Muscle of back (tissue), 11 donors: ENCODE measurements around the gene KIF21B. TPM values are rescaled to one million over a fixed set of nuclear protein-coding genes. Genes with fewer than 3 reads are reported as not detected.
"Not testable (repeated sequence)": the region's sequence is repeated elsewhere in the genome, so short reads cannot be mapped to it uniquely, and the experiment has no call there.

Experiments
- DNase-seq, 3 donors: peaks; one replicate each; pipeline versions ENCODE4 v3.0.0 to v3.0.0-alpha.2; 2013
- polyA plus RNA-seq, 10 donors: library from polyadenylated mRNA; unstranded; fragments of 120-200 nt; gene quantifications; one replicate each; pipeline ENCODE4 v1.2.1, GENCODE V29; 2013; ENCODE audit not compliant: insufficient read length in 10 of 10

Gene KIF21B
- polyA plus RNA-seq, 10 donors, result 0.57 to 2.4 (median 1.0) TPM

DNA sequence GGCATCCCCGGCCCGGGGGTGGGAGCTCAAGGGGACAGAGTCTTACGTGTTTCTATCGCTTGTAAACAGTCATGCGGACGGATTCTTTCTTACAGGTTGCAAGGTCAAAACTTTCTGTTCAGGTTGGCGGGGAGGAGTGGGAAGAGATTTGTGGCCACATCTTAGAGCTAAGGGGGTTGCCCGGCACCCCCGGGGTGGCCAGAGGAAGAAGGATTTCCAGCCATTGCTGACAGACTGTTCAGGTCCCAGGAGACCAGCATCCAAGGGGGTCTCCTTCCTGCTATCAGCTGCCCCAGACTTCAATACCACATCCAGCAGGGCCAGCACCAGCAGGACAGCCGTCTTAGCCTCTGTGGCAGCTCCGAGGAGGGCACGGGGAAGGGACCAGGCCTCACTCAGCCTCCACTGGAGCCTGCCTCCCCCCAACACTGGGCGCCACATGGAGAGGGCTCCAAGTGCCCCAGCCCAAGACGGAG is 52.0 kb downstream of the KIF21B start:
- no peak for DNase-seq

DNA sequence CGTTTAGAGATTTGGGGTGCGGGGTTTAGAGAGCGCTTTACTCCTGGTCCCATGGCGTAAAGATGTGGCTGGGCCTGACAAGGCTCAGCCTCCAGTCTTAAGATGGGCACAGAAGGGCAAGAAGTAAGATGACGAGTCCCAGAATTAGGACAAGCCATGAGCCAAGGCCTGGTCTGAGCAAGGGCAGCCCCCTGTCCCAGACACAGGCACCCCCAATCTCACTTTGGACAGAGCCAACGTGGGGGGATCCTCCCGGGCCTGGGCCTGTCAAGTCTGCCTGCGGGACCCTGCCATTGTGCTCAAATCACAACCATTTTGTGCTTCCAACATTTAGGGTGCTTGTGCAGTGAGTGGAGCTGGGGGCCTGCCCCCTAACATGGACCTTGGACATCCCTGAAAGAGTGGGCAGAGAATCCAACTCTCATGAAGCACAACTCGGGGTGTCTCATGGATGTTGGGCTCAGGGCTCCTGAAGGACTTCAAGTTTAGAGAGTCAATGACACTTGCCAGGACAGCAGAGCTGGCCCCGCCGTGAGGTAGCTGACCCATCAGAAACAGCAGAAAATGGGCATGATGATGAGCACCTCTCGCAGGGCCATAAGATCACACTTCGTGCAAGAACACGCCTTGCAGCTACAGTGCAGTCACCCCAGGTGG is 52.6 kb downstream of the KIF21B start:
- no peak for DNase-seq

DNA sequence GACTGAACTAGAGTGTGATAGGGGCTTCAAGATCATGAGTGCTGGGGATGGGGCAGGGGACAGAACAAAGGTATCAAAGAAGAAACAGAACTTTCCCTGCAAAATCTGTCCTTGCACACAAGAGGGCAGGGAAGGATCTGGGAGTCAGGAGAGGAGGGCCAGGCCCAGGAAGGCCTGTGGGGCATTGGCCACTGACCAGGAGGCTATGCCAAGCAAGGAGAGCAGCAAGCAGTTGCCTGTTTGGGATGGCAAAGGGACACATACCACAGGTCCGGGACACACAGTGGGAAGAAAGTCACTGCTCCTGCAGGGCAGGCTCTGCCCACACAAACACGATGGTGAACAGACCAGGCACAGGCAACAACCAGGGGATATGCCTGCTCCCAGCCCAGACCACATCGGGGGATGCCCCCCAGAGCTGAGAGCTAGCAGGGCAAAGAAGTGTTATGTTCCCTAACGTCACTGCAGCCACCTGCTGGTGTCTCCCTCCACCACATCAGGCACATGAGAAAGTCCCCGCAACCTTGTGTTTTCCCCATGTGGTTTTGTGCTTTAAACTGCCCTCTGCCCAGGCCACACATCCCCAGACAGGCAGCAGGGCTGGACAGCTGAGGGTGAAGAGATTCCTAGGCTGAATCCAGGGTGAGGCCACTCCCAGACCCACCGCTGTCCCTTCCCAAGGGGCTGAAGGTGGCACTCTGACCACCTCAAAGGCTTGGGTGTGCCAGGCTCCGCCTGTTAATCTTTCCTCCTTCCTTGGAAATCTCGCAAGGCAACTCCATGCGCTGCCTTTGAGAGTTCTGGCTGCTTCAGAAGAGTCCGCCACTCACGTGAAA is 53.6 kb downstream of the KIF21B start:
- no peak for DNase-seq

DNA sequence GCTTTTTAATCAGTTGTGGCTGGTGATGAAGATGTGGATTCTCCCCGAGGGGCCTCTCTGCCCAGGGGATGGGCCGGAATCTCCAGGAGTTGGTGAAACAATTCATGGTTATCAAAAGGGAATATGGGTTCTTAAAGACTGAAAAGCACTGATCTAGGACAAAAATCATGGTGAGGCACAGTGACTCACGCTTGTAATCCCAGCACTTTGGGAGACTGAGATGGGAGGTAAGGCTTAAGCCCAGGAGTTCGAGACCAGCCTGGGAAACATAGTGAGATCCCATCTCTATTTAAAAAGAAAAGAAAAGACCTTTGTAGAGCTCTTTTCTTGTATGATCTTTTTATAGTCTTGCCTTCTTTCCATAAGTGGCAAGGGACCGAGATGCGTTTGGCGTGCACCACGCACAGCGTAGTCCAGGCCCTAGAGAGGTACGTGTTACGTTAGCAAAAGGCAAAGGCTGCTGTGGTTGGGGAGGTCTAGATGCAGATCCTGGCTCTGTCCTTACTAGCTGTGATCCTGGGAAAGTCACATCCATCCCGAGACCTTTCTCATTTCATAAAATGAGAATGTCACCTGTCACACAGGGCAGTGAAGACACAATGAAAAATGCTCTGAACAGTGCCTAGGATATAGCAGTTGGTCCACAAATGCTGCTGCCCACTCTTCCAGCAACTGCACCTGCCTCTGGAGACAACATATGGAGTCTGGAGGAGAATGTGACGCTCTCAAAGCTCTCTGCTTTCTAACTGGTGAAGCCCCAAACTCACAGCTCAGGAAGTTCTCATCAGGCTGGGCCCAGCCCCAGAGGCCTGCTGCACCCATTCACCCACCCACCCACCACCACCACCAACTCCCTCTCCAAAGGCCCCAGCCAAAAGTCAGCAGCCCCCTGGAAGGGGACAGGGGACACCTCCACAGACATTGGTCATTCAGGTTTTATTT is 54.8 kb downstream of the KIF21B start:
- no peak for DNase-seq

DNA sequence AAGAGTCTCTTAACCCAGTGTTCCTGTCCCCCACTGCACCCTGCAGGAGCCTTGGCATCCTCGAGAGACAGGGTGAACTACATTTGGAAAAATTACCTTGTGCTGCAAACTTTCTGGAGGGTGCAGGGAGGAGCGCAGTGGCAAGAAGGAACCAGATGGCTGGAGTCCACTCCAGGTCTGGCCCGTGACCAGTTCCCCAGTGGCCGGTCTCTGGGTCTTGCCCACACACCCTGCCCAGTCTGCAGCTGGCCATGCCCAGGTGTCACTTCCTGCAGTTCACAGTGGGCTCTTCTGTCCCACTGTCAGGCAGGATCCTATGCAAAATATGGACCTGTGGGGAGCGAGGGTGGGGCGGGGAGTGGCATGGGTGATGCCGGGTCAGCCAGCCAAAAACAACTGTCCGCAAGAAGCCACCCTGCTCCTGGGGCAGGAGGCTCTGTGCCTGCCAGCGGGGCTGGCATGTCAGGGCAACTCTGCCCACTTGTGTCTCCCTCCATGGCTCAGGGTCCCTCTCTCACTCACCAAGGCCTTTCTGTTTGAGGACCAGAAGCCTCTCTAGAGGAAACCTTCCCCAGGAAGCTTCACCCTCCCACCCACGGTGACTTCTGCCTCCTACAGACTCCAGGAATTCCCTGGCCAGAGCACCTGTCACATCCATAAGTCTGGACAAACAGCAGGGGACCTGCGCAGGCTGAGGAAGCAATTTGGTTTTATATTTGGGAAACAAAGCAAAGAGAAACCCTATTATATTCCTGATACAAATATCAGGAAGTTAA is 55.6 kb downstream of the KIF21B start:
- DNase-seq, result no peak

DNA sequence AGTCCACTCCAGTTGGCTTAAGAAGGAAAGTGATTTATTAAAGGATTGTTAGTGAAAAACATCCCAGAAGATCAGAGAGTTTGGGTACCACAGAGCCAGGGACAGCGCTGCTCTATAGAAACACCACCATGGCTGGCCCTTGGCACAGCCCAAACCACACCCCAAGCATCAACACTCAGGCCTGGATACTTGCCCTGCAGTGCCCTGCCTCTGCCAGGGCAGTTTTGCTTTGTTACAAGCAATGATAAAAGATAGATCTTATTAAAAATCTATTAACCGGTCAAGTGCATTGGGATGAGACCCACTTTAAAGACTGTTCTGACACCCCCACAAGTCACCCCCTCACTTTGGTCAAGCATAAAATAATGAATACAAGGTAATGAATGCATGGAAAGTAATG is 56.6 kb downstream of the KIF21B start:
- DNase-seq, result no peak

DNA sequence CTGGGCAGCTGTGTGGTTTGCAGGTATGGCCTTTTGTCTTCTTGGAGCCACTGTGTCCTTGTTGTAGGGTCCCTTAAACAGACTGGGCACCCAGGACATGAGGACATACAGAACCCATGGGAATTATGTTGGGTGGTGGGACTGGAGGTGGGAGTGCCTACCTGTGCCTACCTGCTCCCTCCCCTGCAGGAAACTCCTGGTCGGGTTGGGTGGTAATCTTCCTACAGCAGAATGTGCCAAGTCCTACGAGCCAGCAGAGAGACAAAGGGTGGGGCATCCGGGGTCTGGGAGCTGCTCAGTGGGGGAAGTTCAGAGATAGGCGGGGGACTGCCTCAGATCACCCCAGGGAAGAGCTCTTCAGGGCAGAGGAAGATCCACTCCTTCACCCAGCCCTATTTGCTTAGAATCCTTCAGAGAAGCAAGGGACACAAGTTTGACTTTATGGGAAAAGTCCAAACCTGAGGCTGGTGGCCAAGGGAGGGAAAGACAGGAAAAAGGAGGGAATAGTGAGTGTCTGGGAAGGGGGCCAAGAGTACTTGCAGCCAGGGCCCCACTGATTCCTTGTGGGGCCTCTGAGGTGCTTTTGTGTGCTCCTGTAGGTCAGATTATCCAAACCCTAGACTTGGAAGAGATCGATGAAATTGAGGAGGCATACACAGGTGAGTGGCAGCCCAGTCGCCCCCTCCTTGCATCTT is 58.3 kb downstream of the KIF21B start:
- peak in 2 of 3 donors; percentile 37 to 66 for DNase-seq

DNA sequence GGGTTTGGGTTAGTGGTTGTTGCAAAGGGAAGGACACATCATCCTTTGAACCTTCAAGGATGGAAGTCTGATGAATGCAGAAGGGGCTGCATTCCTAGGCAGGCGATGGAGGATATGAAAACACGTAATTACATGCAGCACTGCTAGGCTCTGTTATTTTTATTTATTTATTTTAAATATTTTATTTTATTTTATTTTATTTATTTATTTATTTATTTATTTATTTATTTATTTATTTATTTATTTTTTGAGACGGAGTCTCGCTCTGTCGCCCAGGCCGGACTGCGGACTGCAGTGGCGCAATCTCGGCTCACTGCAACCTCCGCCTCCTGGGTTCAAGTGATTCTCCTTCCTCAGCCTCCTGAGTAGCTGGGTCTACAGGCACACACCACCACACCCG is 59.6 kb downstream of the KIF21B start:
- DNase-seq, result not testable (repeated sequence)

DNA sequence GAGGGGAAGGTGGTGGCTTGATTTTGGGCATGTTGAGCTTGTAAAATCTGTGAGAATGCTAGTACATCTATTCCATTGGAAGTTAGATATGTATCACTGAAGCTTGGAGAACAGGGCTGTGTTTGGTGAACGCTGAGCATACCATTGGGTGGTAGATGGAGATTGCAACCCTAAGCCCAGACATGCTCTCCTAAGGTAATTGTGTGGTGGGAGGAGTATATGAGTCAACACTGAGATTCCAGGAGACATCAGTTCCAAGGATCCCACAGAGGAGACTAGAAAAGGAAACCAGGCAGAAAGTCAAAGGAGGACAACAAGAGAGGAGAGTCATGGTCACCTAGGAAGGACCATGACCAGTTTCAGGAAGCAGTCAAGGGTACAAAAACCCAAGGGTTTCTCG is 60.4 kb downstream of the KIF21B start:
- no peak for DNase-seq

DNA sequence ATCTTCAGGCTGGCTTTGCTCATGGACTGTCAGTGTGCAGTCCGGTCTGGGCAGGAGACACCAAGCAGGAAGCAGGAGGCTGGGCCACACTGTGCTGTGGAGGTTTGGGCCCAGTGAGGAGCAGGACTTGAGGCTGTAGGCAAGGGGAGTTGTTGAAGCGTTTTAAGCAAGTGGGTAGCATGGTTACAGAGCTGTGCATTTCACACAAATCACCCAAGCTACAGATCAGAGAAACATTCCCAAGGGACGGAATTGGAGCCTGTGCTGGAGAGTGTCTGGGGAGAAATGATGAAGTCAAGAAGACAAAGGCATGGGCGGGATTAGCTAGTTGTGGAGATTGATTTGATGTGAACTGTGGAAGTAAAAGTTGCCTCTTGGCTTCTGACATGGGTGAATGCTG is 60.9 kb downstream of the KIF21B start:
- DNase-seq, result no peak

DNA sequence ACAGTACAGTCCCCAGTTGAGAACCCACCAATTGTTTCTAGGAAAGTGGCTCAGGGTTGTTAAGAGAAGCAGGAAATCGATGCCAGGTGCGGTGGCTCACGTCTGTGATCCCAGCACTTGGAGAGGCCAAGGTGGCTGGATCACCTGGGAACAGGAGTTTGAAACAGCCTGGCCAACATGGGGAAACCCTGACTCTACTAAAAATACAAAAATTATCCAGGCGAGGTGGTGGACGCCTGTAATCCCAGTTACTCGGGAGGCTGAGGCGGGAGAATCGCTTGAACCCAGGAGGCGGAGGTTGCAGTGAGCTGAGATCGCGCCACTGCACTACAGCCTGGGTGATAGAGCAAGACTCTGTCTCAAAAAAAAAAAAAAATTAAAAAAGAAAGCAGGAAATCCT is 61.4 kb downstream of the KIF21B start:
- not testable (repeated sequence) for DNase-seq

DNA sequence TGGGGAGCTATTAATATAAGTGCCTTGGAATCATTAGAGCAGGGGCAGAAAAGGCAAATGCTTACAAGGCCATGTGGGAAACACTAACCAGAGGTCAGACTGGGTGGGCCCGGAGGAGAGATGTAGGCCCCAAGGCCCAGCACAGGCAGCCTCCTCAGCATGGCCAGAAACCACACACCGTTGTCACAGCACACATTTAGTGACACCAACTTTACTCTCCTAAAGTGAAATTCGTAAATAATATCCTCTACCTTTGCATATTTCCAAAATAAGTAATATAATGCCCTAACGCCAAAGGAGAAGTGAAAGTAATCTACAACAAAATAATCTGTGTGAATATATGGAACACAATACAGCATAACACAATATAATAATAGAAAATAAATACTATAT is 62.6 kb downstream of the KIF21B start:
- no peak for DNase-seq

DNA sequence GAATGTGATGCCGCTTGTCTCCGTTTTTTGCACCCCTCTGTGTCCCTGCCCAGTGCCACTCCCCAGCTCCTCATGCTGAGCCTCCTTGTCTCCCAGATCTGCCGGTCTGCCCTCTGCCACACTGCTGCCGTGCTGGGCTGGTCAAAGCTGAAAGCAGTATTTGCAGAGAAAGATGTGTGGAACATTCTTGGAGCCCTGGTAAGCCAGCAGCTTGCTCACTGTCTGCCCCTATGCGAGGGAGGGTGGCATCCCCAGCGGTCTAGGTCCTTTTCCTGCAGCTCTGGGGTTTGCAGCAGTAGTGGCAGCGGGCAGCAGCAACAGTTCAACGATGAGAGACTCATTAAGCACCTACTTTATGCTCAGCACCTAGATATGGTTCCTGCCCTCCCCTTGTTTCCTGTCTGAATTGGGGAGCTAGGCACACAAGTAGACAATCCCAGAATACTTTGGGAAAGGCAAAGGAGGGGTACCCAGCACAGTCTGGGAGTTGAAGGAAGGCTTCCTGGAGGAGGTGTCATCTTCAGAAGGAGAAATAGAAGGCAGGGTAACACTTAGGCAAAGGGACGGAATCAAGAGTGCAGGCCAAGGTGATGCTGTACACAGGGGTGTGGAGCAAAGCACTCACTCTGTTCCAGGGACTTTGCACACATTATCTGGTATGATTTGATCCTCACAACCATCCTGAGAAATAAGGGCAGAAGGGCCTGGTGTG is 63.1 kb downstream of the KIF21B start:
- no peak for DNase-seq

DNA sequence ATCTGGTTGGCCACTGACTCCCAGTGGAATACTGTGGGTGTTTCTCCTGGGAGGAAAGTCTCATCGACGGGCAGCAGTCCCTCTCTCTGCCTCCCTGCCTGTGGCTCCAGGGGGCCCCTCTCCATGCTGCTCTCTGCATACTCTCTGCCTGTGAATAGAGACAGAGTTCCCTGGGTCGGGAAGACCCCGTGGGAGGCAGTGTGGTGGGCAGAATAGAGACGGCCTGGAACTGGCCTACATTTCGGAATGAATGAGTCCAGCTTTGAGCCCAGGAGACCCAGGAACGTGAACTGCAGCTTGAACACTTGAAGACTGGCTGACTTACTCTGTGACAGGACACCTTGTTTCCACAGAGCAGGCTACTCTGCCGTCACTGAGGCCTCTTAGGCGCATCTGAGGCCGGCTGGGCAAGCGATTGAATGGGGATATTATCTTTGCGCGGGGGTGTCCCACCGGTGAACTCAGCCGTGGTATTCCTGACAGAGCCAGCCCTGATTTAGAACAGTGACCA is 64.0 kb downstream of the KIF21B start:
- DNase-seq, result no peak

DNA sequence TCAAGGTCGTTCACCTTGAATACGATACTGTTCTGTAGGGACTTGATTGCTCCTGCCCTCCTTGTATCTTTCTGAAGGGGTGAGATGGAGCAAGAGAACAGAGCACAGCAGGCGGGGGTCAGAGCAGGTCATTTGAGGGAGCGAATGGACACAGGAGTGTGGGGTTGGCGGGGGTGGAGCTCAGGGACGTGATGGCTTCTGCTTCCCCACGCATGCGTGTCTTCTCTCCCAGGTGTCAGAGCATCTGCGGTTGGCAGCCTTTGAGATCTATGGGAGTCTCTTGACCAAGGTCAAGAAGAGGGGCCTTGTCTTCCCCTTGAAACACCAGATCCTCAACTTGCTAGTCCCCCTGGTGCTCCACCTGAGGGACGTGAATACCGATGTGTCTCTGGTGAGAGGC is 64.9 kb downstream of the KIF21B start:
- no peak for DNase-seq

DNA sequence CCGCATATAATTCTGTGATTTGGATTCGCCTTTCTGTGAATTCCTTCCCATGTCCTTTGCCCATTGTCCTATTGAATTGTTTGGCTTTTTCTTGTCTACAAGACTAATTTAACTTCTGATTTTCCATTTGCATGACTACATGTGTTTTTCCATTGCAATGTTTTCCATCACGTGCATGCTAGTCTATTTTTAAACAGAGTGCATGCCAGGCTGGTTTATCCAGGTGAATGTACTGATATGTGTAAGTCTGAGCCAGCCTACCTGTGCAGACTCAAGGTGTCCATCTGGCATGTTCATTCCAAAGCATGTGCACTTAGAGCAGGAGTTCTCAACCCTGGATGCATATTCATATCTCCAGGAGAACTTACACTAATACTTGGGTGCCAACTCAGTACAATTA is 69.1 kb downstream of the KIF21B start:
- no peak for DNase-seq

DNA sequence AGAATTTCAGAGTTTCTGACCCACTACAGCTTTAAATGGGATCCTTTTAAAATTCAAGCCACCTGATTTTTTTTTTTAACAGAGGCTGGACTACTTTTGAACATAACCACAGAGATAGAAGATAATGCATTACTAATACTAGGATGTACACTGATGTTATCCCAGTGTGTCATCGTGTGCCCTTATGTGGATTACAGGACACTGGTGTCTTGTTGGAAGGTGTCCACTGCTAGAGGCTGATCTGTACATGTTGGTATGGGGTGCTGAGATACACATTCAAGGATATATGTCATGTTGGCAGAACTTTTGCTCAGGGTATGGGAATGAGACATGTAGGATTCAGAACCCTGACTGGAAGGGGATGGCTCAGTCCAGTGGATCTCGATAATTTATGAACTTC is 72.5 kb downstream of the KIF21B start:
- DNase-seq, result no peak

DNA sequence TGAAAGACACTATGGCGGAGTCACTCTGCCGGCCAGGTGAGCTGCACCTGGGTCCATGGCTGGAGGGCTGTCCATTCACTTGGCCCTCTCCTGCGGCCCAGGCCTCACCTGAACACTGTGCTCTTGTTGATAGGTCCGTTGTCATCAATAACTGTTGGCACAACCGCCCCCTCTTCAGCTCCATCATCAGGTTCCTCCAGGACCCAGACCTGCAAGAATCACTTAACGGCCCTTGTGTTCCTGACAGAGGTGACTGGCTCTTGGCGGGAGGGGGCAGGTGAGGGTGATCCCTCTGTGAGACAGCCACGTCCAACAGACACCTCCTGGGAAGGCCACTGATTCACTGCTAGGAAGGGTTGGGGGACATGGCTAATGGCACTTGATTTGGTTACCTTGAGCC is 73.9 kb downstream of the KIF21B start:
- DNase-seq, result no peak

DNA sequence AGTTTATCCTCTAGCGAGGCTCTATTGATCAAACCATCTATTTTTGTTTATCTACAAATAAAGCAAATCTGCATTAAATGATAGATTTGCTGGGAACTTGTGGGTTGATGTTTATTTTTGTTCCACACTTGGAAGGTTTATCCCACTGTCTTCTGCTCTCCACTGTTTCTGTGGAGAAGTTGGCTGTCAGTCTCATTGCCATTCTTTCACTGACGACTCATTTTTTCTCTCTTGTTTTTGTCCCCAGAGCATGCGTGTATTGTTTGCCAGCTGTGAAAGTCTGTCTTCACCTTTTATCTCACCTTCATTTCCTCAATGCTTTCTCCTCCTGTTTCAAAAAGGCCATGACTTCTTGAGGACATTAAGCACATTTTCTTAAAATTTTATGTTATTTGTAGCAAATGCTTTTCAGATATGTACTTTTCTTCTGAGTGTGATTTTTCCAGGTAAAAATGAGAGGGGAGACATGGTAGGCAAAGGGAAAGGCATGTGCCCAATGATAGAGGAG is 76.4 kb downstream of the KIF21B start:
- no peak for DNase-seq

DNA sequence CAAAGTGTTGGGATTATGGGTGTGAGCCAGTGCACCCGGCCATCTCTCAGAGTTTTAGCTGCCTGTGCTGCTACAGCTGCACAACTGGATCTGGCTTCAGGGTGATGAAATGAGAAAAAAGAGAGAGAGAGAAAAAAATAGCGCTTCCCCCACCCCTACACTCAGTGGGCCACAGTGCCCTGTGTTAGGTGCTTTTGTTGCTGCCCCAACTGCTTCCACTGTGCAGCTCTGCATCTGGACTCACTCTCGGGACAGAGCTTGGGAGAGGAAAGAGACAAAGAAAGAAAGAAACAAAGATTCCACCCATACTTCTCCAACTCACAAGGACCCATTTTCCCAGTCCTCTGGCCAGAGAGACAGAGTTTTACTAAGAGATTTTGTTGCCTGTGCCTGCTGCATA is 78.4 kb downstream of the KIF21B start:
- no peak for DNase-seq
